HepG2 (cell line): ENCODE results near the gene HPRT1. TPM values are rescaled to one million over a fixed set of nuclear protein-coding genes. Genes with fewer than 3 reads are reported as not detected.

ENCODE experiments used
- CEBPB ChIP-seq: IDR thresholded peaks from 2 replicates; pipeline ENCODE4 v1.6.1; 2011; ENCODE audit warnings: low read depth, low read length, improper control_type of control experiment, borderline replicate concordance
- CEBPG ChIP-seq: IDR thresholded peaks from 2 replicates; pipeline ENCODE4 v1.6.1; 2016
- KLF6 ChIP-seq: IDR thresholded peaks from 2 replicates; pipeline ENCODE4 v1.8.0; 2016; ENCODE audit warnings: missing biosample characterization, missing genetic modification reagents
- NAIF1 ChIP-seq: sonication (generic); formaldehyde crosslinking; IDR thresholded peaks from 2 replicates; pipeline ENCODE4 v1.5.0; 2020; ENCODE audit warnings: mild to moderate bottlenecking, missing genetic modification reagents, borderline replicate concordance
- POGZ ChIP-seq: sonication (generic); formaldehyde crosslinking; IDR thresholded peaks from 2 replicates; pipeline ENCODE4 v1.4.0; 2020; ENCODE audit warnings: mild to moderate bottlenecking, missing genetic modification reagents
- RFX3 ChIP-seq: IDR thresholded peaks from 2 replicates; pipeline ENCODE4 v1.6.1; 2016; ENCODE audit warnings: missing biosample characterization, missing genetic modification reagents
- ZNF3 ChIP-seq: IDR thresholded peaks from 2 replicates; pipeline ENCODE4 v1.7.0; 2017; ENCODE audit warnings: inconsistent platforms
- ZNF431 ChIP-seq: sonication (generic); formaldehyde crosslinking; IDR thresholded peaks from 2 replicates; pipeline ENCODE4 v1.9.0; 2022; ENCODE audit warnings: missing genetic modification reagents, low read depth, mild to moderate bottlenecking, borderline replicate concordance
- ZNF484 ChIP-seq: sonication (generic); formaldehyde crosslinking; IDR thresholded peaks from 2 replicates; pipeline ENCODE4 v1.5.1; 2020; ENCODE audit warnings: mild to moderate bottlenecking, low read depth, missing genetic modification reagents, borderline replicate concordance
- ZNF629 ChIP-seq: sonication (generic); formaldehyde crosslinking; conservative IDR thresholded peaks from 2 replicates; pipeline ENCODE4 v1.5.0; 2020; ENCODE audit warnings: missing genetic modification reagents
- ZNF7 ChIP-seq: IDR thresholded peaks from 2 replicates; pipeline ENCODE4 v1.6.1; 2016; ENCODE audit warnings: missing biosample characterization, missing genetic modification reagents
- ZNF792 ChIP-seq: IDR thresholded peaks from 2 replicates; pipeline ENCODE4 v1.6.1; 2016
- polyA plus RNA-seq, 8 experiments: library from polyadenylated mRNA; depleted of rRNA in 3 of 8; stranded (reverse) in 7 of 8; unstranded in 1 of 8; fragments of >200 nt; fragmentation: Illumina TruSeq in 4 of 8; extraction: Trizol in 4 of 8; gene quantifications; 2 replicates each; pipeline versions ENCODE4 v1.2.1 to v1.2.3, GENCODE V29; 2011 to 2016; ENCODE audit warnings: low read depth in 4 of 8, missing spikeins in 1 of 8, mixed read lengths in 1 of 8; ENCODE audit not compliant: insufficient read depth in 1 of 8
- total RNA-seq, 5 experiments: library from RNA; depleted of rRNA; stranded (reverse); fragments of >200 nt; fragmentation: Illumina TruSeq; extraction: Trizol; gene quantifications; 2 replicates each; pipeline ENCODE4 v1.2.3, GENCODE V29; 2016; ENCODE audit warnings: low read depth in 1 of 5
- TF ChIP-seq, protein P1 (sequence below), 2 experiments: sonication (generic) in 1 of 2; formaldehyde crosslinking in 1 of 2; IDR thresholded peaks; 2 replicates each; pipeline versions ENCODE4 v1.6.1 to v1.9.0; 2014 to 2022; ENCODE audit warnings: antibody characterized with exemption in 1 of 2, borderline replicate concordance in 1 of 2, inconsistent platforms in 1 of 2, low read depth in 1 of 2, missing genetic modification reagents in 1 of 2
- TF ChIP-seq, protein P2 (sequence below): sonication (generic); formaldehyde crosslinking; IDR thresholded peaks from 2 replicates; pipeline ENCODE4 v1.5.0; 2020; ENCODE audit warnings: mild to moderate bottlenecking, missing genetic modification reagents
- TF ChIP-seq, protein P3 (sequence below): sonication (generic); formaldehyde crosslinking; IDR thresholded peaks from 2 replicates; pipeline ENCODE4 v1.5.0; 2020; ENCODE audit warnings: mild to moderate bottlenecking, missing genetic modification reagents, moderate library complexity

Gene HPRT1
- total and polyA plus RNA-seq, 2 of the 13 experiments (the other 11 are each of a cell fraction or from before 2014, with no cell fraction given): 4.6 to 25.2 TPM

DNA sequence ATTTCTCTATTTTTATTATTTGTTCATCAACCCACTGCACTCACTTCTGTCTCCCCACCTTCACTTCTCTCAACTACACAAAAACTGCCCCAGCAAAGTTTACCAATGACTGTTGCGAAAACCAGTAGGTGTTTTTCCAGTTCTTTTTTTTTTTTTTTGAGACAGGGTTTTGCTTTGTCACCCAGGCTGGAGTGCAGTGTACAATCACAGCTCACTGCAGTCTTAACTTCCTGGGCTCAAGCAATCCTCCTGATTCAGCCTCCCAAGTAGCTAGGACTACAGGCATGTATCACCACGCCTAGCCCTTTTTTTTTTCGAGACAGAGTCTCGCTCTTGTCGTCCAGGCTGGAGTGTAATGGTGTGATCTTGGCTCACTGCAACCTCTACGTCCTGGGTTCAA lies 24.1 kb upstream of the HPRT1 start (continued):
- TF ChIP-seq, protein P1, sequence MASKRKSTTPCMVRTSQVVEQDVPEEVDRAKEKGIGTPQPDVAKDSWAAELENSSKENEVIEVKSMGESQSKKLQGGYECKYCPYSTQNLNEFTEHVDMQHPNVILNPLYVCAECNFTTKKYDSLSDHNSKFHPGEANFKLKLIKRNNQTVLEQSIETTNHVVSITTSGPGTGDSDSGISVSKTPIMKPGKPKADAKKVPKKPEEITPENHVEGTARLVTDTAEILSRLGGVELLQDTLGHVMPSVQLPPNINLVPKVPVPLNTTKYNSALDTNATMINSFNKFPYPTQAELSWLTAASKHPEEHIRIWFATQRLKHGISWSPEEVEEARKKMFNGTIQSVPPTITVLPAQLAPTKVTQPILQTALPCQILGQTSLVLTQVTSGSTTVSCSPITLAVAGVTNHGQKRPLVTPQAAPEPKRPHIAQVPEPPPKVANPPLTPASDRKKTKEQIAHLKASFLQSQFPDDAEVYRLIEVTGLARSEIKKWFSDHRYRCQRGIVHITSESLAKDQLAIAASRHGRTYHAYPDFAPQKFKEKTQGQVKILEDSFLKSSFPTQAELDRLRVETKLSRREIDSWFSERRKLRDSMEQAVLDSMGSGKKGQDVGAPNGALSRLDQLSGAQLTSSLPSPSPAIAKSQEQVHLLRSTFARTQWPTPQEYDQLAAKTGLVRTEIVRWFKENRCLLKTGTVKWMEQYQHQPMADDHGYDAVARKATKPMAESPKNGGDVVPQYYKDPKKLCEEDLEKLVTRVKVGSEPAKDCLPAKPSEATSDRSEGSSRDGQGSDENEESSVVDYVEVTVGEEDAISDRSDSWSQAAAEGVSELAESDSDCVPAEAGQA (IDR thresholded peaks at IDR 0.05; ENCODE audit: low read depth): no peak
- TF ChIP-seq, protein P1 (CRISPR knock-in tag; IDR thresholded peaks at IDR 0.05; ENCODE audit: borderline replicate concordance): no peak
- TF ChIP-seq ZNF629: no peak
- TF ChIP-seq ZNF7 (CRISPR knock-in tag): no peak
- no peak for TF ChIP-seq ZNF484 (CRISPR knock-in tag)
- no peak for TF ChIP-seq ZNF3
- peak; percentile 35; the same call in 1 of the 2 replicates for TF ChIP-seq CEBPB
- no peak for TF ChIP-seq ZNF431 (CRISPR knock-in tag)
- TF ChIP-seq RFX3: no peak
- TF ChIP-seq, protein P2, sequence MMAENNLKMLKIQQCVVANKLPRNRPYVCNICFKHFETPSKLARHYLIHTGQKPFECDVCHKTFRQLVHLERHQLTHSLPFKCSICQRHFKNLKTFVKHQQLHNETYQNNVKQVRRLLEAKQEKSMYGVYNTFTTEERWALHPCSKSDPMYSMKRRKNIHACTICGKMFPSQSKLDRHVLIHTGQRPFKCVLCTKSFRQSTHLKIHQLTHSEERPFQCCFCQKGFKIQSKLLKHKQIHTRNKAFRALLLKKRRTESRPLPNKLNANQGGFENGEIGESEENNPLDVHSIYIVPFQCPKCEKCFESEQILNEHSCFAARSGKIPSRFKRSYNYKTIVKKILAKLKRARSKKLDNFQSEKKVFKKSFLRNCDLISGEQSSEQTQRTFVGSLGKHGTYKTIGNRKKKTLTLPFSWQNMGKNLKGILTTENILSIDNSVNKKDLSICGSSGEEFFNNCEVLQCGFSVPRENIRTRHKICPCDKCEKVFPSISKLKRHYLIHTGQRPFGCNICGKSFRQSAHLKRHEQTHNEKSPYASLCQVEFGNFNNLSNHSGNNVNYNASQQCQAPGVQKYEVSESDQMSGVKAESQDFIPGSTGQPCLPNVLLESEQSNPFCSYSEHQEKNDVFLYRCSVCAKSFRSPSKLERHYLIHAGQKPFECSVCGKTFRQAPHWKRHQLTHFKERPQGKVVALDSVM (CRISPR knock-in tag): peak; percentile 86
- no peak for TF ChIP-seq KLF6 (CRISPR knock-in tag)
- TF ChIP-seq NAIF1 (CRISPR knock-in tag): no peak
- TF ChIP-seq POGZ: no peak
- peak; percentile 48; the same call in 1 of the 2 replicates for TF ChIP-seq CEBPG (CRISPR knock-in tag)
- TF ChIP-seq, protein P3, sequence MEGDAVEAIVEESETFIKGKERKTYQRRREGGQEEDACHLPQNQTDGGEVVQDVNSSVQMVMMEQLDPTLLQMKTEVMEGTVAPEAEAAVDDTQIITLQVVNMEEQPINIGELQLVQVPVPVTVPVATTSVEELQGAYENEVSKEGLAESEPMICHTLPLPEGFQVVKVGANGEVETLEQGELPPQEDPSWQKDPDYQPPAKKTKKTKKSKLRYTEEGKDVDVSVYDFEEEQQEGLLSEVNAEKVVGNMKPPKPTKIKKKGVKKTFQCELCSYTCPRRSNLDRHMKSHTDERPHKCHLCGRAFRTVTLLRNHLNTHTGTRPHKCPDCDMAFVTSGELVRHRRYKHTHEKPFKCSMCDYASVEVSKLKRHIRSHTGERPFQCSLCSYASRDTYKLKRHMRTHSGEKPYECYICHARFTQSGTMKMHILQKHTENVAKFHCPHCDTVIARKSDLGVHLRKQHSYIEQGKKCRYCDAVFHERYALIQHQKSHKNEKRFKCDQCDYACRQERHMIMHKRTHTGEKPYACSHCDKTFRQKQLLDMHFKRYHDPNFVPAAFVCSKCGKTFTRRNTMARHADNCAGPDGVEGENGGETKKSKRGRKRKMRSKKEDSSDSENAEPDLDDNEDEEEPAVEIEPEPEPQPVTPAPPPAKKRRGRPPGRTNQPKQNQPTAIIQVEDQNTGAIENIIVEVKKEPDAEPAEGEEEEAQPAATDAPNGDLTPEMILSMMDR (CRISPR knock-in tag): no peak
- no peak for TF ChIP-seq ZNF792
